NT2/D1 (cell line): ENCODE results near the gene HOXB4.

Experiments used
- SUZ12 ChIP-seq: IDR thresholded peaks from 2 replicates; pipeline ENCODE4 v1.6.1; 2011; ENCODE audit not compliant: insufficient read length, insufficient read depth; ENCODE audit errors: extremely low read depth
- YY1 ChIP-seq: IDR thresholded peaks from 2 replicates; pipeline ENCODE4 v1.6.1; 2011; ENCODE audit not compliant: insufficient read length, insufficient read depth
- ZNF274 ChIP-seq: IDR thresholded peaks from 2 replicates; pipeline ENCODE4 v1.6.1; 2011; ENCODE audit warnings: mild to moderate bottlenecking, low read depth, low read length

GRCh38 chr17:48558057-48558830 is 19.9 kb downstream of the HOXB4 start:
- TF ChIP-seq ZNF274 (no peak), YY1 (no peak), SUZ12 (no peak)
